Karpas-422 (cell line): Measurements from ENCODE around the gene MYCL. TPM values are rescaled to one million over a fixed set of nuclear protein-coding genes. Genes with fewer than 3 reads are reported as not detected.

Source experiments
- DNase-seq: peaks from one replicate; pipeline ENCODE4 v3.0.0-alpha.2; 2015
- H2AFZ ChIP-seq: fragments of 200-600 bp; sonication (generic); 2 replicates; pipeline ENCODE4 v1.6.1; 2014; ENCODE audit warnings: antibody characterized with exemption, low read length, mixed read lengths
- H3K27ac ChIP-seq: fragments of 200-600 bp; sonication (generic); 2 replicates; pipeline ENCODE4 v1.5.1; 2014; ENCODE audit warnings: mild to moderate bottlenecking, low read length, moderate library complexity
- H3K27me3 ChIP-seq: fragments of 200-600 bp; sonication (generic); 2 replicates; pipeline ENCODE4 v1.6.1; 2014; ENCODE audit warnings: low read length, mixed read lengths
- H3K36me3 ChIP-seq: fragments of 200-600 bp; sonication (generic); 2 replicates; pipeline ENCODE4 v1.6.1; 2014; ENCODE audit warnings: low read length, mixed read lengths; ENCODE audit not compliant: insufficient read depth
- H3K4me1 ChIP-seq: fragments of 200-600 bp; sonication (generic); 2 replicates; pipeline ENCODE4 v1.6.1; 2014; ENCODE audit warnings: mild to moderate bottlenecking, low read length, mixed read lengths
- H3K4me2 ChIP-seq: fragments of 200-600 bp; sonication (generic); 2 replicates; pipeline ENCODE4 v1.6.1; 2014; ENCODE audit warnings: low read length, low read depth, mild to moderate bottlenecking; ENCODE audit not compliant: poor library complexity, severe bottlenecking
- H3K4me3 ChIP-seq: fragments of 200-600 bp; sonication (generic); 2 replicates; pipeline ENCODE4 v1.5.1; 2014; ENCODE audit warnings: mild to moderate bottlenecking, antibody characterized with exemption, low read length, mixed read lengths
- H3K79me2 ChIP-seq: fragments of 200-600 bp; sonication (generic); 2 replicates; pipeline ENCODE4 v1.6.1; 2014; ENCODE audit warnings: mild to moderate bottlenecking, low read length, mixed read lengths
- H3K9ac ChIP-seq: fragments of 200-600 bp; sonication (generic); 2 replicates; pipeline ENCODE4 v1.6.0; 2014; ENCODE audit warnings: low read length
- H3K9me2 ChIP-seq: fragments of 200-600 bp; sonication (generic), shearing (Covaris generic); replicated peaks from 2 replicates; pipeline ENCODE4 v1.6.0; 2014; ENCODE audit warnings: mild to moderate bottlenecking, low read length, moderate library complexity; ENCODE audit not compliant: insufficient read depth
- H3K9me3 ChIP-seq: fragments of 300-700, 200-600 bp; sonication (generic); 2 replicates; pipeline ENCODE4 v1.6.1; 2014; ENCODE audit warnings: low read length, mixed read lengths
- H4K20me1 ChIP-seq: fragments of 200-600 bp; sonication (generic); 2 replicates; pipeline ENCODE4 v1.6.1; 2014; ENCODE audit warnings: mild to moderate bottlenecking, antibody characterized with exemption, low read length, low read depth; ENCODE audit not compliant: insufficient read depth
- total RNA-seq: library from RNA; depleted of rRNA; stranded (reverse); fragments of >200 nt; shearing (Covaris generic); gene quantifications from 2 replicates; pipeline ENCODE4 v1.2.3, GENCODE V29; 2014; ENCODE audit warnings: low replicate concordance

MYCL gene
- total RNA-seq, 1 experiment from 2014 or later = 1.5 TPM

GRCh38 chr1:39908534-39908933 lies 6.8 kb upstream of the MYCL start:
- Histone ChIP-seq H3K9me3 (peaks cover 7% of the 10 kb centered on the region), H3K79me2 (no peaks in the 10 kb centered on the region), H3K4me2 (no peak overlapping the region), H3K9me2 (no peaks in the 10 kb centered on the region), H3K4me3 (no peak overlapping the region), H3K27ac (no peak overlapping the region), H3K27me3 (peaks cover 6% of the 10 kb centered on the region; the same call in 1 of the 2 replicates), H4K20me1 (no peaks in the 10 kb centered on the region), H2AFZ (no peak overlapping the region), H3K4me1 (no peaks in the 10 kb centered on the region), H3K36me3 (no peaks in the 10 kb centered on the region), H3K9ac (no peak overlapping the region)
- DNase-seq = no peak

- H3K4me2 ChIP-seq = no peak overlapping the region
- no peaks in the 10 kb centered on the region for H3K36me3 ChIP-seq
- no peak overlapping the region for H3K9ac ChIP-seq
- peaks cover 6% of the 10 kb centered on the region; the same call in 1 of the 2 replicates for H3K27me3 ChIP-seq
- no peak overlapping the region for H2AFZ ChIP-seq
- DNase-seq = no peak
- H4K20me1 ChIP-seq = no peaks in the 10 kb centered on the region
- H3K4me3 ChIP-seq = no peak overlapping the region
- no peaks in the 10 kb centered on the region for H3K4me1 ChIP-seq
- peaks cover 7% of the 10 kb centered on the region for H3K9me3 ChIP-seq
- H3K9me2 ChIP-seq = no peaks in the 10 kb centered on the region
- no peaks in the 10 kb centered on the region for H3K79me2 ChIP-seq
- no peak overlapping the region for H3K27ac ChIP-seq
Measured at GRCh38 chr1:39907528-39908453, 6.1 kb upstream of the MYCL start.

- Histone ChIP-seq H3K9ac (no peak overlapping the region), H3K9me3 (peaks cover 7% of the 10 kb centered on the region), H3K4me3 (no peak overlapping the region), H2AFZ (no peak overlapping the region), H3K27ac (no peak overlapping the region), H3K4me2 (no peak overlapping the region), H4K20me1 (no peaks in the 10 kb centered on the region), H3K36me3 (no peaks in the 10 kb centered on the region), H3K27me3 (peaks cover 6% of the 10 kb centered on the region; the same call in 1 of the 2 replicates), H3K4me1 (peaks cover 15% of the 10 kb centered on the region), H3K79me2 (no peaks in the 10 kb centered on the region), H3K9me2 (no peaks in the 10 kb centered on the region)
- DNase-seq = no peak
Measured at GRCh38 chr1:39905172-39905571, 3.5 kb upstream of the MYCL start.

- DNase-seq = no peak
- Histone ChIP-seq H4K20me1 (no peaks in the 10 kb centered on the region), H3K79me2 (no peaks in the 10 kb centered on the region), H3K4me3 (peak overlapping the region; percentile 77), H3K27me3 (no peaks in the 10 kb centered on the region; the same call in 1 of the 2 replicates), H3K27ac (no peak overlapping the region), H3K9me3 (no peaks in the 10 kb centered on the region), H3K4me1 (peaks cover 23% of the 10 kb centered on the region), H3K9me2 (no peaks in the 10 kb centered on the region), H2AFZ (peak overlapping the region; percentile 88; the same call in 1 of the 2 replicates), H3K4me2 (peak overlapping the region; percentile 94), H3K36me3 (no peaks in the 10 kb centered on the region), H3K9ac (peak overlapping the region; percentile 66)
Measured at GRCh38 chr1:39902460-39902807, 717 bp upstream of the MYCL start.

- Histone ChIP-seq H4K20me1 (no peaks in the 10 kb centered on the region), H3K27me3 (no peaks in the 10 kb centered on the region; the same call in 1 of the 2 replicates), H3K9me3 (no peaks in the 10 kb centered on the region), H3K27ac (no peak overlapping the region), H2AFZ (peak overlapping the region; percentile 24; the same call in 1 of the 2 replicates), H3K36me3 (no peaks in the 10 kb centered on the region), H3K79me2 (no peaks in the 10 kb centered on the region), H3K4me2 (peak overlapping the region; percentile 94), H3K4me1 (peaks cover 23% of the 10 kb centered on the region), H3K9me2 (no peaks in the 10 kb centered on the region), H3K4me3 (peak overlapping the region; percentile 77), H3K9ac (peak overlapping the region; percentile 66)
- no peak for DNase-seq
Measured at GRCh38 chr1:39901464-39901713, 328 bp downstream of the MYCL start.

GRCh38 chr1:39900662-39901463 lies 854 bp downstream of the MYCL start:
- Histone ChIP-seq H2AFZ (peak overlapping the region; percentile 24; the same call in 1 of the 2 replicates), H3K4me2 (peak overlapping the region; percentile 94), H3K27me3 (no peaks in the 10 kb centered on the region; the same call in 1 of the 2 replicates), H3K4me3 (peak overlapping the region; percentile 77), H3K4me1 (peaks cover 23% of the 10 kb centered on the region), H3K9ac (peak overlapping the region; percentile 66), H3K9me2 (no peaks in the 10 kb centered on the region), H3K9me3 (no peaks in the 10 kb centered on the region), H3K27ac (no peak overlapping the region), H3K79me2 (no peaks in the 10 kb centered on the region), H3K36me3 (no peaks in the 10 kb centered on the region), H4K20me1 (no peaks in the 10 kb centered on the region)
- DNase-seq = no peak

GRCh38 chr1:39899611-39900538 lies 1.8 kb downstream of the MYCL start:
- Histone ChIP-seq H3K9ac (no peak overlapping the region), H3K4me1 (peaks cover 23% of the 10 kb centered on the region), H3K27me3 (no peaks in the 10 kb centered on the region; the same call in 1 of the 2 replicates), H3K36me3 (no peaks in the 10 kb centered on the region), H3K4me3 (no peak overlapping the region), H3K4me2 (no peak overlapping the region), H3K79me2 (no peaks in the 10 kb centered on the region), H3K9me3 (no peaks in the 10 kb centered on the region), H3K9me2 (no peaks in the 10 kb centered on the region), H4K20me1 (no peaks in the 10 kb centered on the region), H2AFZ (no peak overlapping the region), H3K27ac (no peak overlapping the region)
- DNase-seq = no peak
